Breast epithelium (tissue), 4 donors: ENCODE measurements around the gene GABRB2. TPM values are rescaled to one million over a fixed set of nuclear protein-coding genes. Genes with fewer than 3 reads are reported as not detected.

ENCODE experiments used
- DNase-seq, 2 donors: peaks; one replicate each; pipeline ENCODE4 v3.0.0-alpha.2; 2019; ENCODE audit warnings: low spot score in 2 of 2
- H3K27ac ChIP-seq, 2 donors: fragments of 200-600 bp; sonication (generic) in 1 of 2; one replicate each; pipeline ENCODE4 v1.5.1; 2016 to 2019; ENCODE audit warnings: mild to moderate bottlenecking in 1 of 2
- H3K27me3 ChIP-seq, 2 donors: fragments of 200-600 bp; sonication (generic) in 1 of 2; one replicate each; pipeline versions ENCODE4 v1.5.1 to v1.6.0; 2017 to 2019; ENCODE audit warnings: control low read depth in 1 of 2, mild to moderate bottlenecking in 1 of 2
- H3K36me3 ChIP-seq: fragments of 200-600 bp; one replicate; pipeline ENCODE4 v1.5.1; 2019
- H3K4me1 ChIP-seq, 2 donors: fragments of 200-600 bp; sonication (generic); one replicate each; pipeline ENCODE4 v1.5.1; 2016 to 2019; ENCODE audit warnings: control low read depth in 1 of 2
- H3K4me3 ChIP-seq, 3 donors: fragments of 200-600 bp; sonication (generic); 1 replicate in 2 of 3; 2 replicates in 1 of 3; pipeline ENCODE4 v1.5.1; 2016 to 2019; ENCODE audit warnings: mild to moderate bottlenecking in 3 of 3, moderate library complexity in 2 of 3
- H3K9me3 ChIP-seq, 2 donors: fragments of 200-600 bp; sonication (generic) in 1 of 2; one replicate each; pipeline ENCODE4 v1.5.1; 2016 to 2019; ENCODE audit warnings: control low read depth in 1 of 2
- CTCF ChIP-seq, 3 donors: fragments of 450-650 bp; IDR thresholded peaks; one replicate each; pipeline ENCODE4 v1.5.1; 2016 to 2017; ENCODE audit warnings: antibody characterized with exemption in 3 of 3, mild to moderate bottlenecking in 3 of 3, moderate library complexity in 3 of 3
- POLR2A ChIP-seq: fragments of 450-650 bp; IDR thresholded peaks from one replicate; pipeline ENCODE4 v1.6.1; 2016; ENCODE audit warnings: antibody characterized with exemption, mild to moderate bottlenecking, moderate library complexity
- POLR2AphosphoS5 ChIP-seq, 3 donors: sonication (generic); formaldehyde crosslinking; IDR thresholded peaks; one replicate each; pipeline ENCODE4 v1.6.1; 2017; ENCODE audit warnings: antibody characterized with exemption in 3 of 3
- intact Hi-C: fragments of 100-400 bp; cut with DNase I; formaldehyde crosslinking; loops from one replicate; pipeline ENCODE4 v1.15.1; 2023; ENCODE audit warnings: low total_unique reads
- total RNA-seq, 3 donors: library from RNA; depleted of rRNA; stranded (reverse); fragments of >200 nt; gene quantifications; one replicate each; pipeline ENCODE4 v1.1.0, GENCODE V29; 2016

The GABRB2 gene
- total RNA-seq, 3 donors from 2014 or later, result 0.33 to 10.7 (median 2.5) TPM

- no peaks in the 10 kb centered on the region for H3K36me3 ChIP-seq
- H3K27ac ChIP-seq, result no peak overlapping the region
- no peaks in the 10 kb centered on the region for H3K27me3 ChIP-seq
- no peak for TF ChIP-seq CTCF (IDR thresholded peaks at IDR 0.05)
- no peak for TF ChIP-seq POLR2A
- TF ChIP-seq POLR2AphosphoS5 (IDR thresholded peaks at IDR 0.05), result no peak
- H3K4me1 ChIP-seq, result no peaks in the 10 kb centered on the region
- no peak overlapping the region for H3K4me3 ChIP-seq
- DNase-seq, result no peak
- intact Hi-C loops, result no loop called here
- no peaks in the 10 kb centered on the region for H3K9me3 ChIP-seq
Observed at GRCh38 chr5:161396171-161396570, 150.4 kb downstream of the GABRB2 start.

- TF ChIP-seq POLR2A, result no peak
- TF ChIP-seq POLR2AphosphoS5 (IDR thresholded peaks at IDR 0.05), result no peak
- no peak for TF ChIP-seq CTCF (IDR thresholded peaks at IDR 0.05)
- Histone ChIP-seq H3K4me1 (no peaks in the 10 kb centered on the region), H3K27ac (no peak overlapping the region), H3K36me3 (no peaks in the 10 kb centered on the region), H3K4me3 (no peak overlapping the region), H3K27me3 (no peaks in the 10 kb centered on the region), H3K9me3 (no peaks in the 10 kb centered on the region)
- no peak for DNase-seq
- intact Hi-C loops, result no loop called here
Observed at GRCh38 chr5:161391724-161392123, 154.8 kb downstream of the GABRB2 start.

- no peaks in the 10 kb centered on the region for H3K9me3 ChIP-seq
- no peak overlapping the region for H3K27ac ChIP-seq
- no peak overlapping the region for H3K4me3 ChIP-seq
- no peaks in the 10 kb centered on the region for H3K27me3 ChIP-seq
- H3K36me3 ChIP-seq, result no peaks in the 10 kb centered on the region
- no peak for DNase-seq
- no peaks in the 10 kb centered on the region for H3K4me1 ChIP-seq
- intact Hi-C loops, result no loop called here
- TF ChIP-seq CTCF (IDR thresholded peaks at IDR 0.05), result no peak
- TF ChIP-seq POLR2A, result no peak
- TF ChIP-seq POLR2AphosphoS5 (IDR thresholded peaks at IDR 0.05), result no peak
Observed at GRCh38 chr5:161391016-161391415, 155.5 kb downstream of the GABRB2 start.

- Histone ChIP-seq H3K27ac (no peak overlapping the region), H3K27me3 (no peaks in the 10 kb centered on the region), H3K4me1 (no peaks in the 10 kb centered on the region), H3K4me3 (no peak overlapping the region), H3K36me3 (no peaks in the 10 kb centered on the region), H3K9me3 (no peaks in the 10 kb centered on the region)
- no peak for DNase-seq
- intact Hi-C loops, result no loop called here
- TF ChIP-seq POLR2AphosphoS5 (IDR thresholded peaks at IDR 0.05), result no peak
- no peak for TF ChIP-seq CTCF (IDR thresholded peaks at IDR 0.05)
- no peak for TF ChIP-seq POLR2A
Observed at GRCh38 chr5:161387121-161387520, 159.4 kb downstream of the GABRB2 start.

GRCh38 chr5:161385027-161385426 is 161.5 kb downstream of the GABRB2 start:
- DNase-seq, result no peak
- no peaks in the 10 kb centered on the region for H3K36me3 ChIP-seq
- no peaks in the 10 kb centered on the region for H3K9me3 ChIP-seq
- no peak overlapping the region for H3K4me3 ChIP-seq
- no peak overlapping the region for H3K27ac ChIP-seq
- no peaks in the 10 kb centered on the region for H3K4me1 ChIP-seq
- H3K27me3 ChIP-seq, result no peaks in the 10 kb centered on the region
- intact Hi-C loops, result no loop called here
- no peak for TF ChIP-seq POLR2A
- no peak for TF ChIP-seq CTCF (IDR thresholded peaks at IDR 0.05)
- no peak for TF ChIP-seq POLR2AphosphoS5 (IDR thresholded peaks at IDR 0.05)
